D721Med (cell line): ENCODE measurements around the gene DUSP22.

Source experiments
- DNase-seq: peaks from one replicate; pipeline ENCODE4 v3.0.0; 2011; ENCODE audit warnings: low spot score; ENCODE audit not compliant: insufficient read length
- FAIRE-seq: peaks from 2 replicates; lab custom pipeline; 2011; peaks lifted over from hg19 to GRCh38; lab: Jason Lieb, UNC
- TF ChIP-seq, protein P1 (sequence below): IDR thresholded peaks from 2 replicates; pipeline ENCODE4 v1.5.1; 2012; ENCODE audit warnings: mild to moderate bottlenecking, control low read depth; ENCODE audit not compliant: insufficient read depth; ENCODE audit errors: missing control alignments

Gene DUSP22

DNA sequence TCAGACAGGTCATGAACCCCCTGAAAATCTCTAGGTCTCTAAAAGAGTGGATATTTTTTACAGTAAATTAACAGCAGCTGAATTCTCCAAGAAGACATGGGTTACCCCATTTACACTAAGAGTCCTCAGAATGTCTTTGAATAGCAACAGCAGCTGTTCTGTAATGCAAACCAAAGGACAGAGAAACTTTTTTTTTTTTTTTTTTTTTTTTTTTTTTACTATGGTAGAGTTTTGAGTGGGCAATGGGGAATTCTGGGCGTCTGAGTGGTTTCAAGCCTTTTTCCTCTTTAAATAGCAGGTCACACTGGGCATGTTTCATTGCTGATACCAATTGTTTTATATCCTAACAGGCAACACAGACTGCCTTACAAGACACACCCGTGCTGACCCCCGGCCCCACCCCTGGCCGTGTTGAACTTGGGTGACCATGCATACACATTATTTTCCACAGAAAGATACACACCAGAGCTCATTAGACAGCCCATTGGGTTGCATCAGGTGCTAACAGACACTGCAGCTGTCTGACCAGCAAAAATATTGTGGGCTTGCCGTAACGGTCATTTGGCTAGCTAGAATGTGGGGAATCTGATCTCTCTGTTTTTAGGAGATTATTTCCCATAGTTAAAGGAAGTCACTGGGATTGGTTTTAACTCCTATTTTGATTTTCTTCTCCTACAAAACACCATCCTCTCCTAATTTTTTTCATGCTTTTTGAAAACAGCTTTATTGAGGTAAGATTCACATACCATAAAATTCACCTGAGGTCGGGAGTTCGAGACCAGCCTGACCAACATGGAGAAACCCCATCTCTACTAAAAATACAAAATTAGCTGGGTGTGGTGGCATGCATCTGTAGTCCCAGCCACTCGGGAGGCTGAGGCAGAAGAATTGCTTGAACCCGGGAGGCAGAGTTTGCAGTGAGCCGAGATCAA lies 72.6 kb downstream of the DUSP22 start:
- TF ChIP-seq, protein P1, sequence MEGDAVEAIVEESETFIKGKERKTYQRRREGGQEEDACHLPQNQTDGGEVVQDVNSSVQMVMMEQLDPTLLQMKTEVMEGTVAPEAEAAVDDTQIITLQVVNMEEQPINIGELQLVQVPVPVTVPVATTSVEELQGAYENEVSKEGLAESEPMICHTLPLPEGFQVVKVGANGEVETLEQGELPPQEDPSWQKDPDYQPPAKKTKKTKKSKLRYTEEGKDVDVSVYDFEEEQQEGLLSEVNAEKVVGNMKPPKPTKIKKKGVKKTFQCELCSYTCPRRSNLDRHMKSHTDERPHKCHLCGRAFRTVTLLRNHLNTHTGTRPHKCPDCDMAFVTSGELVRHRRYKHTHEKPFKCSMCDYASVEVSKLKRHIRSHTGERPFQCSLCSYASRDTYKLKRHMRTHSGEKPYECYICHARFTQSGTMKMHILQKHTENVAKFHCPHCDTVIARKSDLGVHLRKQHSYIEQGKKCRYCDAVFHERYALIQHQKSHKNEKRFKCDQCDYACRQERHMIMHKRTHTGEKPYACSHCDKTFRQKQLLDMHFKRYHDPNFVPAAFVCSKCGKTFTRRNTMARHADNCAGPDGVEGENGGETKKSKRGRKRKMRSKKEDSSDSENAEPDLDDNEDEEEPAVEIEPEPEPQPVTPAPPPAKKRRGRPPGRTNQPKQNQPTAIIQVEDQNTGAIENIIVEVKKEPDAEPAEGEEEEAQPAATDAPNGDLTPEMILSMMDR = no peak
- FAIRE-seq = no peak
- DNase-seq = no peak

DNA sequence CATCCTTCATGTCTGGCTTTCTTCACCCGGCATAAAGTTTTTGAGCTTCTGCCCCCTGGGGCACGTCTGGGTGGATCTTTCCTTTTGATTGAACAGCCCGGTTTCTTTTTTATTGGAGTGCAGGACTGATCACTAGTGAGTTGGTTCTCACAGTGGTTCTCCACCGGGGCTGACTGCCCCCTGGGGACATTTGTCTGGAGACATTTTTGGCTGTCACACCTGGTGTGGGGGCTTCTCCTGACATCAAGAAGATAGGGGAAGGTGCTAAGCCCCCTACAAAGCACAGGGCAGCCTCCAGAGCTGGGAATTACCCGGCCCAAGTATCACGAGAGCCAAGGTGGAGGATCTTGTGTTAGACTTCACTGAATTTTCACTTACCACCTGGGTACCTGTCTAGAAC lies 73.5 kb downstream of the DUSP22 start:
- TF ChIP-seq, protein P1 = no peak
- DNase-seq (no peak), FAIRE-seq (no peak)

DNA sequence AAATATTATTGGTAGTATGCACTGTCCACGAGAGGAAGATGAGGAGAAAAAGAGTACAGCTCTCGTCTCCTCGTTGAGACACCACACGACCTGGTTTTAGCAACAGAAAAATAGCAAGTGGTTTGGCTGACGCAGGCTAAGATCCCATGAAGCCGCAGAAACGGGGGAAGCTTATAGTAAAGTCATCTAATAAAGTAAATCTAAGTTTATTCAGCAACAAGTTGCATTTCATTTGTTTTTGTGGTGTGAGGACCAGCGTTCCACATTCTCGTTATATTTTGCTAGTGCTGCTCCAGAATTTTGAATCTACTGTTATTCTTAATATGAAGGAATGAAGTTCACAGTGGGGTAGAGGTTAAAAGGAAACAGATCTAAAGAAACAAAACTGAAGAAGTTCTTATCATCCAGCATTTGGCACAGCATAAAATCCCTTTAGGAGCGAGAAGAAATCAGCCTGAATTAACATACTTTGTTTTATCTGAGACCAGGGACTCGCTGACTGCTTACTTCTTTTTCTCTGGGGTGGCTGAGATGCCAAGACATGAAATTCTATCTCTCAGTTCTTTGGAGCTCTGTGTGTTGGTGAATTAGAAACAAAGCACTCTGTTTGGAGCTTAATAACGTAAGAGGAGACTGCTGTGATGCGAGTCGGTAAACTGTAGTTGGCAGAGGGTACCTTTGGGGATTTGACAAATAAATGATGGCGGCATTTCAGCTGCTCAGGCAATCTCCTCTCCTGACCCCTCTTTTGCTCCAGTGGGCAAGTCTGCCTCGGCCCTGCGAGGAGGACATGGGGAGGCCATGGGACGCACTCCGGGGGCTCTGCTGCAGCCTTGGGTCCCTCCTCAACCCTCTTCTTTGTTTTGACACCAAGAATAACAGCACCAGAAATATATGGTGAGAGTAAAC lies 74.4 kb downstream of the DUSP22 start:
- TF ChIP-seq, protein P1 = no peak
- DNase-seq (no peak), FAIRE-seq (no peak)

DNA sequence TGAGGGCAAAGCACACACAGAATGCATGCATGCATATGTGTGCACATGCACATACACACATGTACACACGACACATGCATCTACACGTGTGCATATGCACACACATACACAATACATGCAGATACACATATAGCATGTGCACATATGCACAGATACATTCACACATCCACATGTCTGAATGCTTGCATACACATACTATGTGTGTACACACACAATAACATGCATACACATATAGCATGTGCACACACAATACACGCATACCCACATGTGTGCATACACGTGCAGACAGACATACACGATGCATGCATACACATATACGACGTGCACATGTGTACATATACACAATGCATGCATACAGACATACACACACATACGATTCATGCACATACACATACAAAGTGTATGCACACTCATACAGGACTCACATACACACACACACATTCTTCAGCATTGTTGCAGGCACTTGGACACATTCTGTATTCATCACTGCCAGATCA lies 75.1 kb downstream of the DUSP22 start:
- TF ChIP-seq, protein P1 = no peak
- FAIRE-seq (no peak), DNase-seq (no peak)

DNA sequence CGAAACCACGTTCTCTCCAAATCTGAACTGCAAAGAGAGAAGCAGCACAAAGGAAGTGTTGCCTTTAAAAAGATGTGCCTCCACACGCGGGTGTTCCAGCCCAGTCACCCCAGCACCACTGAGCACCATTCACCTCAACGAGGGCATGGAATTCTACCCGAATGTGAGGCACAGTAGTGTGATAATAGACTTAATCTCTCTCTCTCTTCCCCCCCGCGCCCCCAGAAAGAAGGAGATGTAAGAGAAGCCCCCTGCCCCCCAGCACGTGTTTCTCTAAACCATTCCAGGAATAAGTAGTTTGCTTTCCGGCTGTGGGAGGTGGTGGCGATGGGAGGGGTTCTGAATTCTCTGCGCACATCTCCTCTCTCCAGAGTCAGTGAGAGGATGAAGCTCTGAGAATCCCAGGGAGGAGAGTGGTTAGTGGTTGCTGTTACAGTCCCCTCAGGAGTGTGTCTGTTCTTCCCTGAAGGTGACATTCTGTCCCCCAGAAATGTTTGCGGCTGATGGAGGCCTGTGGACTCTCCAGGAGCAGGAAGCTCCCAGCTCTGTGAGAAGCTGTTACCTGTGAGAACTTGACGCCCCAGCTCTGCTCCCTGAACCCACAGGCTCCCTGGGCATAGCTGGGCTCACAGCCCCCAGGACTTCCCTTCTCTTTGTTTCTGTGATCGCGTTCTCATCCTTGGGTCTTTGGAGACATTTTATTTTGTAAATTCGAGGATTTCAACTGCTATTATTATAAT lies 75.8 kb downstream of the DUSP22 start:
- FAIRE-seq = no peak
- TF ChIP-seq, protein P1 = no peak
- no peak for DNase-seq

DNA sequence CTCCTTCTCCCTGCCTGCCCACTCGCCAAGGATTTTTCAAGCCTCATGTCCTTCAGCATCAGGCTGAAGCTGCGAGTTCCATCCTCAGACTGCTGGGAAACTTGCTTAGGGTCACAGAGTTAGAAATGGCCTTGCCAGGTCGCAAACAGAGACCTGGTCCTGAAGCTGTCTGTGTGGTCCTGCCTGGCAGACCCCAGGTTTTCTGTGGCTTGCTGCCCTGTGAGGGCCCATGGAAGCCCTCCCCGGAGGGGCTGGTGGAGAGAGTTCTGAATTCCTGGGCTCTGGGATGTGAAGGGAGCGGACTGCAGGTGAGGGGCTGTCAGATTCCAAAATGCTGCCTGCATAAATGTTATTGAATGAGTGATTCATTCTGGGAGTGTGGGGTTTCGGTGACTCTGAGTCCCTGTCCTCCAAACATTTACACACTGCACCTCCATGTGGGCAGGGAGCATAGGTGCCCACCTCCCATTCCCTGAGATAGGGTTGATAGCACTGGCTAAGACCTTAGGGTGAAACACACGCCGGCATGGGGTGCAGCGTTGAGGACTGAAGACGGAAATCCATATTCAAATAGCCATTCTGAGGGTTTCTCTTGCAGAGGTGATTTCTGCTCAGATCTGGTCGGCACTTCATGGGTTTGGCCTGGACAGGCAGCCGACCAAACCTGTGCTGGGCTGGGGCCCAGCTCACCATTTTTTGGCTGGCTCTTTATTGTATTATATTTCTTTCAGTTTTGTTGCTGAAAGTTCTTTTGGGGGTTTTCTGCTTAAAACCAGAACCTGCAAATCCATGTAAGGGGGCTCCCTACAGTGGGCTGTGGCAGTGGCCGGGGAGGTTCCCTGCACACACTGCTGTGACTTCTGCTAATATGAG lies 77.5 kb downstream of the DUSP22 start:
- DNase-seq = no peak
- no peak for FAIRE-seq
- TF ChIP-seq, protein P1 = no peak
